HG02973 (cell line): ENCODE data around the gene MYOF.
"Not testable (repeated sequence)": the region's sequence is repeated elsewhere in the genome, so short reads cannot be mapped to it uniquely, and the experiment has no call there.

Experiments
- ATAC-seq: cut with Tn5 transposase; IDR thresholded peaks from one replicate; pipeline ENCODE4 v1.9.1; 2021; ENCODE audit warnings: moderate library complexity; ENCODE audit not compliant: unreplicated experiment

Gene MYOF

GRCh38 chr10:93456480-93456879, 25.7 kb downstream of the MYOF start:
- ATAC-seq: no peak

GRCh38 chr10:93454736-93455135, 27.4 kb downstream of the MYOF start:
- no peak for ATAC-seq

DNA sequence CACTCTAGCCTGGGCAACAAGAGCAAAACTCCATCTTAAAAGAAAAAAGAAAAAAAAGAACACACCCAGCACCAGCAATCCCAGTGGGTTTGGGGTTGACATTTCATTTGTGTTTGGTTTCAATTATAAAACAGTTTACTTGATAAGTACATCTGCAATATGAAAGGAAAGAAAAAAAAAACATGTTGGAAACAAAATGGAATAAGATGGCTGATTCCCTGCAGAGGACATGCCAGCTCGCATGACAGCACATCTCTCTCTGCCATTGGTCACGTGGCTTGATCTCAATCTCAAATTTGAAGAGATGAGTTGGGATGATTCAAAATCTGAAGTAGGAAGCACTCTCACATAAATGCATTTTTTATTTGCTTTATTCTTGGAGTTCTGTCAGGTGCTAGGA, 28.0 kb downstream of the MYOF start:
- ATAC-seq: no peak

DNA sequence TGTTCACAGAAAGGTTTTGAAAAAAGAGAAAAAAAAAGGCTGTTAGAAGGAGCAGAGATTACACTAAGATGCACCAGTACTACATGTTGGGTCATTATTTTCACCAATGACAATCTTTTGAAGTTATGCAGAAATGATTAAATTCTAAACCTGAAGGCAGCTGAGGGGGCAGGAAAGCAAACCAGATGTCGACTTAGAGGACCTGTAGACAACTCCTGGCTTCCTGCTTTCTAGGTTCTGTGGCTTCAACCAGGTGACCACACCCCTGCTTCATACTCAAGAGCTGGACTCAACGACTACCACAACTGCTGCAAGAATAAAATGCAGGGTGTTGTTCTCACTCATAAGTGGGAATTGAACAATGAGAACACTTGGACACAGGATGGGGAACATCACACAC, 30.0 kb downstream of the MYOF start:
- ATAC-seq: no peak

DNA sequence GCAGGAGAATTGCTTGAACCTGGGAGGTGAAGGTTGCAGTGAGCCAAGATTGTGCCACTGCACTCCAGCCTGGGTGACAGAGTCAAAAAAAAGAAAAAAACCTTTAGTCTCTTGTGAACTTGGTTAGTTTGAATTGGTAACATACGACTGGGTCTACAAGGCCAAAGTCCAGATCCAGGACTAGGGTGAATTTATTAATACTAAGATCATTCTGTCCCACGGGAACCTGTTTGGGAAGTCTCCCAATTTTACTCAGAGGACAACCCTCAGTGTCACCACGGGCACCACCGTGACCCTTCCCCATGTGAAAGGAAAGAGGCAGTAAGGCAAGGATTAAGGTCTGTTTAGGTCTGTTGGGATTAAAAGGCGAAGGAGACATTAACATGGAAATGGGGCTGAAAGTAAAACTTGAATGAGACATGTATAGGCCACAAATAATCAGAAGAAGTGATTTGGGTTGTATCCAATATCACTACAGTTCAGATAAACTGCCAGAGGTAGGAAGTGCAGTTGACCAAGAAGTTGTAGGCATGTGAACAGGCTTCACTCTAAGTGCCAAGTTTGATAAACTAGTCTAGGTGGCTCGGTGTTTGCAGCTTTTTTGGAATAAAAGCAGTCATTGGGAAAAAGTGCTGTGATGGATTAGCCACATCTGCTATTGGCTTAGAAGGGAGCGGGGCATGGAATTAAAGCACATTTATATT, 30.7 kb downstream of the MYOF start:
- ATAC-seq: no peak

- ATAC-seq: no peak
Measured at GRCh38 chr10:93447970-93448369, 34.2 kb downstream of the MYOF start.

GRCh38 chr10:93447019-93447418, 35.1 kb downstream of the MYOF start:
- ATAC-seq: no peak

DNA sequence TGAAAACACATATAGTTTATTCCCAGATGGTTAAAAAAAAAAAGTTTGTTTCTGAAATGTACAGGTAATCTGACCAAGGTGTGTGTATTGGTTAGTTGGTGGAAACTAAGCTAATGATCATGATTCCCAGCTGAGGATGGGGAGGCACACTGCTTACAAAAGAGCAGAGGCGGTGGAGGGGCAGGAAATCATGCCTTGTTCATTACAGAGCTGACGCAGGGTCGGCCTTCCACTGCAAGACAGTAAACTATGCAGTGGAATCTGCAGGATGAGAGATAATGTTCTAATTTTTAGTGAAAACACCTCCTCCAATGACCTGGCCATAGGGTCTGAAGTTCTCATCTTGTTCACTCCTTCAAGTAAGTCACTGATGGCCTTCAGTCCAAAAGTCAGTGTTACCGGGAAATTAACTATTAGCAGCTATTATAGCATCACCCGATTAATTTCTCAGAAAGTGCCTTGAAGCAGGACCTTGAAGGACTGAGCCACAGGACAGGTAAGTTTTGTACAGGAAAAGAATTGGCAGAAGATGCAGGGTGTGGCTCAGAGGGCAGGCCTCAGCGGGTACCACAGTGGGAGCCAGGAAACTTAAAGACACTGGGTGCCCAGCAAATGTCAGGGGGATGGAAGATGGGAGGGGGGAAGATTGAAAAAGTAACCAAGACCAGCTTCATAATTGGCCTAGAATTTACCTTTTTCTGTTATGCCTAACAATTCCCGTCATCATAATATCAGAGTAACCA, 36.0 kb downstream of the MYOF start:
- ATAC-seq: no peak

DNA sequence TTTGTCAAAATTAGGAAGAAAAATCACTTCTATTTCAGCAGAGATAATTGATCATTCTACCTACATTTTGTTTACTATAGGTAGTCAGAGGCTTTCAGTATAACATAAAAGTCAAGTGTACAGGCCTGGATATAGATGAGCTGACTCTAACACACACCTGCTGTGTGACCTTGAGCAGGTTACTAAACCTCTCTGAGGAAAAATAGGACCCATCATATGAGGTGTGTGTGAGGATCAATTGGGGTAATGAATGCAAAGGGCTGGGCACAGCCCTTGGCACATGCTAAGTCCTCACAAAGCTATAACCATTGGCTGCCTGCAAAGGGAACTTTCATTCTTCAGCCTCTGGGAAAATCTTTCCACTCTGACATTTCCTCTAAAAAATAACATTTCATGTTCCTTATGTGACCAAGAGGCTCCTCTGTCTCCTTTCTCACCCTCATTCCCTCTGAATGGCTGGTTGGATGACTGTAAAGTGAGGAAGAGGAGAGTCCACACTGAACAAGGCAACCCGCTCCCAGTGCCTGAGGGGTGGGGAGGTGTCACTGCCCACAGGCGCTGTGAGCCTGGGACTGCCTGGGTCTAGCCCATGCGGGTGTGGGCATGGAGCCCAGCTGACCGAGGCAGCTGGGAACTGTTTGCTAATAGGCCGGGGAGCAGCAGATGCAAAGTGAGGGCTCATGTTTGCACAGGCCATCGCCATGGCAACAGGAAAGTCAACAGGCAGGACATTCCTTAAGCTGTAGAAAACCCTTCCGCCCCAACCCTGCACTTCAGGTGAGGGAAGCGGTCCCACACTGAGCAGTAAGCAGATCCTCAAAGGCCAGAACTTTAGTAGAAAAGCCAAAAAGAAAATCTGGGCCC, 36.8 kb downstream of the MYOF start:
- ATAC-seq: no peak

DNA sequence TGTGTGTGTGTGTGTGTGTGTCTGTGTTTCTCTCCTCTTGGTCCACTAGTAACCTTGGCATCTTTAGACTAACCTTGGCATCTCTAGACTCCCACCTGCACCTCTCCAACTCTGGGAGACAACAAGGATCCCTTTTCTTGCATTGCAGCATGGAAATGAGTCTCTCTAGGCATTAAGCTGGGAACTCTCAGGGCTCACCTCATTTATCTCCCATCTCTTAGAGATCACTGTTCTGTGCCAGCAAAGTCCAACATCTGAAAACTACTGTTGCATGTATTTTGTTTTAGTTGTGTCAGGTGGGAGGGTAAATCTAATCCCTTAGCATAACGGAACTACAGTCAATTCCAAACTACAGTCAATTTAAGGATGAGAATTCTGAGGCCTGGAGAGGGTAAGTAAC, 38.7 kb downstream of the MYOF start:
- no peak for ATAC-seq

DNA sequence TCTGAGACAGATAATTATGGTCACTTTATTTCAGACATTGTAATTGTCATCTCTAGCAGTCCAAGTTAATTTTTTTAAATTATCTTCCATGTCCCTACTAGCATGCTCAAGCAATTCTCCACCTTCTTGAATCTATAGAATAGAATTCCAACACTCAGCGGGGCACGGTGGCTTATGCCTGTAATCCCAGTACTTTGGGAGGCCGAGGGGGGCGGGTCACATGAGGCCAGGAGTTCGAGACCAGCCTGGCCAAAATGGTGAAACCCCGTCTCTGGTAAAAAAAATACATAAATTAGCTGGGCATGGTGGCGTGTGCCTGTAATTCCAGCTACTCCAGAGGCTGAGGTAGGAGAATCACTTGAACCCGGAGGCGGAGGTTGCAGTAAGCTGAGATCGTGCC, 39.4 kb downstream of the MYOF start:
- not testable (repeated sequence) for ATAC-seq

DNA sequence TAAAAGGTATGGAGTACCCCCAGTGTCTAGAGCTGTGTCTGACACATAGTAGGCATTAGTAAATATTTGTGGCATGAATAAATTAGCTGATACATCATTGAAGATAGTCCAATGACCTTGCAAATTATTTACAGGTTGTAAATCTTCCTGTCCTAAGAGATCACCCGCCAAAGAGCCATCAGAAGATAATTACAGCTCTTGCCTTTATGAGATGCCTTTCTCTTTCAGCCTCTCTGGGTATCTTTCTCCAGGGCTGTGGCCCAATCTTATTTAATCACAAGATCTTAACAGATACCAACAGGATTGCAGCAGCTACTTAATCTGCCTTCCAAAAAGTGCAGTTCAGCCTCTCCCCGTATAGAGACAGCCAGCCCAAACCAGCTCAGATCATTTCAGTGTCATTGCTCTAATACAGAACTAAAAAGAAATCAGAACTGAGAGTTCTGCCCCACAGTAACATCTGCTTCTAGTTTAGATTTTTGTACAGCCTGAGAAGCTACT, 41.5 kb downstream of the MYOF start:
- ATAC-seq: no peak

- ATAC-seq: no peak
Measured at GRCh38 chr10:93438613-93439253, 43.4 kb downstream of the MYOF start.

DNA sequence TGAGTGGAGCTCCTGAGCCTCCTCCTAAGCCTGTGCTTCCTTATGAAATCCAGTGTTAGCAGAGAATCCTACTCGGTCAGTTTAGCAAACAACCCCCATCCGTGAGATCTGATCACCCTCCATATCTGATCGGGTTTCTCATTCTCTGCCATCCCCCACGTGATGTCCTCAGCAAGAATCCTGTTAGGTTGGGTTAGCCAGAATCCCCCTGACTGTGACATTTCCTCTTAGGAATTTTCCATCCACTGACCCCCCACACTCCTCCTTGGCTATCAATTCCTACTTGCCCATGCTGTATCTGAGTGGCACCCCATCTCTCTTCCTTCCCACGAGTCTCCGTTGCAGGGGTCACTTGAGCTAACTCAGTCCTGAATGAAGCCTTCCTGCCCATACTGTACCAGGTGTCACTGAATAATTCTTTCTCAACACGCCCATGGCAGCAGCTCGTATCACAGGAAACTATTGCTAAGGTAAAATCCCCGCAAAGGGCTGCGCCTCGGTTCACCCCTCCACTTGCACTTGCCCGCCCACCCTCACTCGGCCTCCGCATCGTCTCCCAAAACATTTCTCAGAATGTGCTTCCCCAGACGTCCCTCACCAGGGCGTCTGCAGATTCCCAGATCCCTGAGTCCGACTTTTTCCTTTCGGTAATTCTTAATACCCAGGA, 44.1 kb downstream of the MYOF start:
- no peak for ATAC-seq

GRCh38 chr10:93437086-93437945, 44.8 kb downstream of the MYOF start:
- ATAC-seq: no peak

GRCh38 chr10:93436591-93437085, 45.5 kb downstream of the MYOF start:
- ATAC-seq: no peak

GRCh38 chr10:93435621-93436397, 46.3 kb downstream of the MYOF start:
- no peak for ATAC-seq

GRCh38 chr10:93434991-93435491, 47.1 kb downstream of the MYOF start:
- ATAC-seq: no peak
